NCI-H82 (cell line): ENCODE measurements around the gene PHC2.
"Not testable (repeated sequence)": the region's sequence is repeated elsewhere in the genome, so short reads cannot be mapped to it uniquely, and the experiment has no call there.

Experiments
- DNase-seq: peaks from one replicate; lab custom pipeline; 2025; lab: John Stamatoyannopoulos, UW

The PHC2 gene

GRCh38 chr1:33310702-33311101 is 120.2 kb downstream of the PHC2 start:
- no peak for DNase-seq

- not testable (repeated sequence) for DNase-seq
These were observed 121.5 kb downstream of the PHC2 start for GRCh38 chr1:33309351-33309750.

GRCh38 chr1:33307494-33307864 is 123.4 kb downstream of the PHC2 start:
- no peak for DNase-seq

GRCh38 chr1:33306653-33307493 is 124.0 kb downstream of the PHC2 start:
- no peak for DNase-seq

GRCh38 chr1:33305816-33306652 is 124.9 kb downstream of the PHC2 start:
- DNase-seq = no peak

- no peak for DNase-seq
These were observed 125.9 kb downstream of the PHC2 start for GRCh38 chr1:33305016-33305415.

GRCh38 chr1:33302325-33302724 is 128.6 kb downstream of the PHC2 start:
- DNase-seq = no peak

GRCh38 chr1:33301273-33301984 is 129.5 kb downstream of the PHC2 start:
- DNase-seq = no peak

GRCh38 chr1:33300673-33301072 is 130.2 kb downstream of the PHC2 start:
- no peak for DNase-seq

- no peak for DNase-seq
These were observed 131.3 kb downstream of the PHC2 start for GRCh38 chr1:33299461-33300155.

GRCh38 chr1:33298623-33299277 is 132.1 kb downstream of the PHC2 start:
- peak; percentile 88 for DNase-seq

GRCh38 chr1:33297911-33298622 is 132.8 kb downstream of the PHC2 start:
- DNase-seq = no peak

- DNase-seq = no peak
These were observed 134.1 kb downstream of the PHC2 start for GRCh38 chr1:33296824-33297223.

- DNase-seq = no peak
These were observed 134.8 kb downstream of the PHC2 start for GRCh38 chr1:33296082-33296458.

- DNase-seq = peak; percentile 95
These were observed 135.3 kb downstream of the PHC2 start for GRCh38 chr1:33295450-33296081.

- no peak for DNase-seq
These were observed 135.9 kb downstream of the PHC2 start for GRCh38 chr1:33295023-33295422.

- DNase-seq = no peak
These were observed 136.6 kb downstream of the PHC2 start for GRCh38 chr1:33294071-33295010.

GRCh38 chr1:33292726-33293340 is 138.1 kb downstream of the PHC2 start:
- DNase-seq = no peak

- DNase-seq = not testable (repeated sequence)
These were observed 140.3 kb downstream of the PHC2 start for GRCh38 chr1:33290615-33291014.
